K562 (cell line): ENCODE data around the gene IRGQ. TPM values are rescaled to one million over a fixed set of nuclear protein-coding genes. Genes with fewer than 3 reads are reported as not detected.

Experiments
- ATAC-seq: fragments of 200-7000 bp; cut with Tn5 transposase; 3 replicates; pipeline ENCODE4 v1.9.1; 2020; ENCODE audit warnings: moderate library complexity
- BruUV-seq: library from RNA; stranded (reverse); fragments of 400-500 nt; replicated peaks from 2 replicates; lab custom pipeline; 2021; lab: Mats Ljungman, UMichigan
- CTCF ChIA-PET: fragments of 300-600 bp; formaldehyde crosslinking; extraction: SDS; loops from one replicate; lab custom pipeline; 2021; ENCODE audit warnings: low intra/inter-chr PET ratio; lab: Yijun Ruan, JAX
- POLR2A ChIA-PET: fragments of 300-600, 350-650 bp; sonication (Branson Sonifier 250); formaldehyde crosslinking; extraction: SDS; loops from one replicate; lab custom pipeline; 2021; ENCODE audit warnings: antibody characterized with exemption, inconsistent platforms; lab: Yijun Ruan, JAX
- DNase-seq, 4 experiments: peaks; one replicate each; pipeline versions ENCODE4 v3.0.0 to v3.0.0-alpha.2; 2011 to 2018; ENCODE audit warnings: low spot score in 3 of 4, mixed read lengths in 3 of 4; ENCODE audit errors: extremely low read depth in 1 of 4
- FAIRE-seq: peaks from 2 replicates; lab custom pipeline; 2011; peaks lifted over from hg19 to GRCh38; lab: Jason Lieb, UNC
- H2AFZ ChIP-seq: 2 replicates; pipeline ENCODE4 v1.6.0; 2011; ENCODE audit warnings: low read depth, low read length, control low read depth, inconsistent platforms
- H3K27ac ChIP-seq: fragments of 200-600 bp; 3 replicates; pipeline ENCODE4 v1.8.0; 2011; ENCODE audit warnings: low read depth, mild to moderate bottlenecking, control low read depth, inconsistent platforms, low read length, moderate library complexity, mixed read lengths; ENCODE audit errors: extremely low read depth
- H3K27me3 ChIP-seq, 2 experiments: fragments of 300-600 bp in 1 of 2; 2 replicates in 1 of 2; 3 replicates in 1 of 2; pipeline versions ENCODE4 v1.6.0 to v1.8.0; 2011; ENCODE audit warnings: inconsistent platforms in 2 of 2, low read length in 2 of 2, mild to moderate bottlenecking in 1 of 2, mixed read lengths in 1 of 2, moderate library complexity in 1 of 2; ENCODE audit not compliant: control insufficient read depth in 2 of 2, insufficient read depth in 2 of 2
- H3K36me3 ChIP-seq: fragments of 300-600 bp; 3 replicates; pipeline ENCODE4 v1.8.0; 2011; ENCODE audit warnings: mild to moderate bottlenecking, low read length, inconsistent platforms; ENCODE audit not compliant: control insufficient read depth, insufficient read depth
- H3K4me1 ChIP-seq, 2 experiments: fragments of 200-600 bp in 1 of 2; replicated peaks in 1 of 2; 2 replicates in 1 of 2; 3 replicates in 1 of 2; pipeline versions ENCODE4 v1.5.1 to v1.8.0; 2011; ENCODE audit warnings: inconsistent platforms in 2 of 2, low read length in 2 of 2, mild to moderate bottlenecking in 1 of 2, mixed read lengths in 1 of 2, moderate library complexity in 1 of 2; ENCODE audit not compliant: control insufficient read depth in 2 of 2, insufficient read depth in 2 of 2
- H3K4me2 ChIP-seq: 2 replicates; pipeline ENCODE4 v1.6.1; 2011; ENCODE audit warnings: low read length, control low read depth, inconsistent platforms, mixed read lengths; ENCODE audit not compliant: insufficient read depth
- H3K4me3 ChIP-seq: fragments of 200-600 bp; sonication (generic), shearing (Covaris generic); 2 replicates; pipeline ENCODE4 v1.5.1; 2016; ENCODE audit warnings: control low read depth, inconsistent platforms
- H3K79me2 ChIP-seq: fragments of 200-600 bp; 3 replicates; pipeline ENCODE4 v1.8.0; 2011; ENCODE audit warnings: low read length, inconsistent platforms; ENCODE audit not compliant: control insufficient read depth, insufficient read depth
- H3K9ac ChIP-seq, 2 experiments: 2 replicates each; pipeline versions ENCODE4 v1.6.0 to v1.6.1; 2011; ENCODE audit warnings: low read depth in 2 of 2, low read length in 2 of 2, control low read depth in 1 of 2, inconsistent platforms in 1 of 2, mild to moderate bottlenecking in 1 of 2, mixed read lengths in 1 of 2; ENCODE audit not compliant: insufficient read depth in 1 of 2
- H3K9me1 ChIP-seq: one replicate; pipeline ENCODE4 v1.6.0; 2011; ENCODE audit warnings: inconsistent platforms, mild to moderate bottlenecking, low read length, moderate library complexity; ENCODE audit not compliant: control insufficient read depth, insufficient read depth
- H3K9me3 ChIP-seq: replicated peaks from 2 replicates; pipeline ENCODE4 v1.5.1; 2011; ENCODE audit warnings: low read depth, low read length, inconsistent platforms; ENCODE audit not compliant: control insufficient read depth, insufficient read depth
- H4K20me1 ChIP-seq: replicated peaks from 2 replicates; pipeline ENCODE4 v1.6.1; 2011; ENCODE audit warnings: low read length, inconsistent platforms, mixed read lengths; ENCODE audit not compliant: control insufficient read depth, insufficient read depth
- BRD4 ChIP-seq: fragments of 200-600 bp; sonication (generic); IDR thresholded peaks from 2 replicates; pipeline ENCODE4 v1.6.1; 2017; ENCODE audit warnings: inconsistent platforms
- CUX1 ChIP-seq: fragments of 200-800 bp; sonication (Bioruptor generic); IDR thresholded peaks from 2 replicates; pipeline ENCODE4 v1.6.1; 2016; ENCODE audit warnings: missing genetic modification characterization, missing compliant biosample characterization
- ELK3 ChIP-seq: fragments of 450-650 bp; formaldehyde crosslinking; IDR thresholded peaks from 2 replicates; pipeline ENCODE4 v1.4.0; 2020; ENCODE audit warnings: mild to moderate bottlenecking
- FOXM1 ChIP-seq, 2 experiments: fragments of 450-650 bp in 1 of 2; sonication (generic) in 1 of 2; formaldehyde crosslinking in 1 of 2; IDR thresholded peaks; 2 replicates each; pipeline versions ENCODE4 v1.6.1 to v1.9.0; 2017 to 2022; ENCODE audit warnings: low read depth in 2 of 2, mild to moderate bottlenecking in 2 of 2, missing genetic modification reagents in 1 of 2, moderate library complexity in 1 of 2
- GABPB2 ChIP-seq: fragments of 250-450 bp; sonication (Bioruptor Pico); conservative IDR thresholded peaks from 2 replicates; pipeline ENCODE4 v1.5.1; 2021; ENCODE audit warnings: mild to moderate bottlenecking
- PHTF2 ChIP-seq: fragments of 250-450 bp; sonication (Bioruptor Pico); IDR thresholded peaks from 2 replicates; pipeline ENCODE4 v1.5.0; 2021; ENCODE audit warnings: mild to moderate bottlenecking
- SIN3B ChIP-seq: fragments of 450-650 bp; IDR thresholded peaks from 2 replicates; pipeline ENCODE4 v1.6.1; 2017; ENCODE audit warnings: low read depth, mild to moderate bottlenecking, moderate library complexity
- ZBTB17 ChIP-seq: fragments of 450-650 bp; formaldehyde crosslinking; IDR thresholded peaks from 2 replicates; pipeline ENCODE4 v1.4.0; 2020; ENCODE audit warnings: mild to moderate bottlenecking
- ZNF197 ChIP-seq: fragments of 200-800 bp; sonication (Bioruptor generic); IDR thresholded peaks from 2 replicates; pipeline ENCODE4 v1.6.1; 2016; ENCODE audit warnings: low read depth, missing genetic modification characterization, missing compliant biosample characterization
- ZNF398 ChIP-seq: fragments of 250-450 bp; sonication (Bioruptor Pico); IDR thresholded peaks from 2 replicates; pipeline ENCODE4 v1.8.0; 2021; ENCODE audit warnings: moderate library complexity, mild to moderate bottlenecking, inconsistent platforms
- ZNF655 ChIP-seq: fragments of 250-450 bp; sonication (Bioruptor Pico); IDR thresholded peaks from 2 replicates; pipeline ENCODE4 v1.5.0; 2021
- WGBS: fragments of 100-300 bp; shearing (Covaris generic); methylation state at CpG from one replicate; pipeline ENCODE4 v1.1.6; 2016; ENCODE audit warnings: low coverage, mixed read lengths; ENCODE audit not compliant: insufficient coverage; ENCODE audit errors: missing lambda C conversion rate; 5-methylcytosine and 5-hydroxymethylcytosine counted together
- in situ Hi-C: fragments of 300-500 bp; cut with MboI; formaldehyde crosslinking; loops from 4 replicates; pipeline ENCODE4 v1.15.0; 2018; ENCODE audit warnings: inconsistent platforms, mixed read lengths
- intact Hi-C: fragments of 100-400 bp; cut with micrococcal nuclease; formaldehyde crosslinking; loops from 2 replicates; pipeline ENCODE4 v1.14.2; 2022
- polyA plus RNA-seq, 8 experiments: library from polyadenylated mRNA; depleted of rRNA in 4 of 8; stranded (reverse) in 5 of 8; unstranded in 3 of 8; fragments of >200 nt; fragmentation: Nextera tagmentation in 2 of 8; fragmentation: Illumina TruSeq in 1 of 8; extraction: Ambion mirVana in 2 of 8; extraction: Trizol in 1 of 8; gene quantifications; 2 replicates each; pipeline versions ENCODE4 v1.2.1 to v1.2.3, GENCODE V29; 2011 to 2014; ENCODE audit warnings: inconsistent platforms in 1 of 8, missing spikeins in 1 of 8
- total RNA-seq, 7 experiments: library from RNA; depleted of rRNA in 6 of 7; stranded (reverse); fragments of >200 nt in 6 of 7; fragmentation: Illumina TruSeq in 2 of 7; extraction: Trizol in 2 of 7; gene quantifications; 2 replicates each; pipeline versions ENCODE4 v1.2.1 to v1.2.3, GENCODE V29; 2011 to 2021; ENCODE audit warnings: low replicate concordance in 1 of 7

Gene IRGQ
- total and polyA plus RNA-seq, 9 of the 15 experiments (the other 6 are each of a cell fraction or from before 2014, with no cell fraction given) = 3.5 to 19.2 (median 7.9) TPM

GRCh38 chr19:43619262-43620060, 23.5 kb upstream of the IRGQ start, which contains the start of gene ZNF428:
Gene ZNF428, minus strand, starts transcription at chr19:43619629. Its CDS starts 5,325 bp downstream, at chr19:43614304.
- H3K36me3 ChIP-seq = peaks cover 2% of the 10 kb centered on the region; the same call in 2 of the 3 replicates
- ChIA-PET CTCF (no interaction called here), POLR2A (interaction anchor here (0.6 kb wide), 1 partner anchor 33 kb away, joined by 4 read pairs; no protein-coding TSS in a partner anchor)
- H3K4me2 ChIP-seq = peak within 1 kb of the TSS; percentile 100
- BruUV-seq = no TSS peak
- H3K4me1 ChIP-seq = peaks cover 47 to 66% of the 10 kb centered on the region in 2 experiments
- H3K79me2 ChIP-seq = peaks cover 49% of the 10 kb centered on the region
- H3K27me3 ChIP-seq = no peaks in the 10 kb centered on the region
- H3K9me3 ChIP-seq = no peaks in the 10 kb centered on the region
- H3K9me1 ChIP-seq = peaks cover 2% of the 10 kb centered on the region
- in situ Hi-C loops = no loop called here
- peak within 1 kb of the TSS; percentile 94 to 98 for H3K9ac ChIP-seq
- H2AFZ ChIP-seq = peak within 1 kb of the TSS; percentile 100
- peak within 1 kb of the TSS; percentile 57 for H3K4me3 ChIP-seq
- DNase-seq = peak; percentile 92 to 97 (median 92)
- FAIRE-seq = peak; percentile 95
- peak; percentile 87 for ATAC-seq
- H3K27ac ChIP-seq = peak within 1 kb of the TSS; percentile 99
- intact Hi-C loops = loop anchor here (10.0 kb wide), 2 partner anchors 65 to 175 kb away; no protein-coding TSS in a partner anchor
- WGBS = under 1% methylated on average over 65 of the region's 81 CpGs
- H4K20me1 ChIP-seq = no peaks in the 10 kb centered on the region
- TF ChIP-seq SIN3B = peak; percentile 65
- TF ChIP-seq ZBTB17 (CRISPR knock-in tag) = no peak
- no peak for TF ChIP-seq ELK3
- no peak for TF ChIP-seq PHTF2 (CRISPR knock-in tag)
- TF ChIP-seq BRD4 = peak; percentile 86
- TF ChIP-seq ZNF655 (CRISPR knock-in tag) = no peak
- TF ChIP-seq CUX1 (CRISPR knock-in tag) = no peak
- TF ChIP-seq FOXM1 (IDR thresholded peaks at IDR 0.05; ENCODE audit: low read depth) = no peak
- peak; percentile 51; the same call in 1 of the 2 replicates for TF ChIP-seq FOXM1 (CRISPR knock-in tag; IDR thresholded peaks at IDR 0.05; ENCODE audit: low read depth)
- peak; percentile 68; the same call in 1 of the 2 replicates for TF ChIP-seq ZNF197
- no peak for TF ChIP-seq GABPB2 (CRISPR knock-in tag)
- TF ChIP-seq ZNF398 = no peak
